AG10803 (cell line): ENCODE measurements around the gene MGAT4D.
"Not testable (repeated sequence)": the region's sequence is repeated elsewhere in the genome, so short reads cannot be mapped to it uniquely, and the experiment has no call there.

Source experiments
- DNase-seq: peaks from one replicate; pipeline ENCODE4 v3.0.0; 2010; ENCODE audit warnings: low read depth
- H3K4me3 ChIP-seq: 2 replicates; pipeline ENCODE4 v1.5.1; 2011; ENCODE audit warnings: mild to moderate bottlenecking, low read length, control low read depth
- TF ChIP-seq, protein P1 (sequence below): conservative IDR thresholded peaks from 2 replicates; pipeline ENCODE4 v1.5.1; 2011; ENCODE audit warnings: mild to moderate bottlenecking, low read length, control low read depth, inconsistent platforms

MGAT4D gene

DNA sequence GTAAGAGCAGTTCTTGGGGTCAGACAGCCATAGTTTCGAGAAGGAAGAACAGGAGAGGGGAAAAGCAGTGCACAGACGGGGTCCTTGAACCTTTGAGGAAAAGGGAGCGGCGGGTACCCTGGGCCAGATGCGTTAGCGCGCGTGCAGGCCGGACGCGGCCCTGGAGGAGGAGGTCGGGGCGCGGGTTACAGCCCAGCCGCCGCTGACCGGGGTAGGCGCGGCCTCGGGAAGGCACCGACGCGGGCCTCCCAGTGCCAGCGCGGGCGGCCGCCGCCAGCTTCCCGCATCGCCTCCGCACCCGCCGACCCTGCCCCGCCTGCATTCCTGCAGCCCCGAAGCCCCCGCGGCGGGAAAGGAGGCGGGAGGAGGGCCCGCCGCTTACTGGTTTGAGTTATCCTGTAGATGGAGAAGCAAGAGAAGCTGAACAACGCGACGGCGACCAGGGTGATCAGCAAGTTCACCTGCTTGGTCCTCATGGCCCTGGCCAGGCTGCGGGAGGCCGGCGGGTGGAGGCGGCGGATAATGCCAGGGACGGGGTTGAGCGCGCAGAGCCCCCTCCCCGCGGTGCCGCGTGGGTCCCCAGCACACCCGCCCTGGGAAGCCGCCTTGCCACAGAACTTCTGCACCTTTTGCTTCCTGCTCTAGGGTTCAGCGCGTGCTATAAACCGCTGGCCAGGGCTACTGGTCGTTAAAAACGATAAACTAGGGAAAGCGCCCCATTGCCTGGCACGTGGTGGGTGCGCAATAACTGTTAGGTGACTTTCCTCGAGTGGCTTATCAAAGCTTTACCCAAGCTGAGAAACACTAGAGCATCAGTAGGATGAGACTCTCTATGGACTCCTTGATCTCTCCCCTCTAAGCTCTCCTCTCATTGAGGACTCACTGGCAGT is at the start of gene MGAT4D:
TSS of gene MGAT4D (minus strand) at position 547 of the 890 bp plus-strand sequence. CDS start at position 476, 71 bp downstream.
- TF ChIP-seq, protein P1, sequence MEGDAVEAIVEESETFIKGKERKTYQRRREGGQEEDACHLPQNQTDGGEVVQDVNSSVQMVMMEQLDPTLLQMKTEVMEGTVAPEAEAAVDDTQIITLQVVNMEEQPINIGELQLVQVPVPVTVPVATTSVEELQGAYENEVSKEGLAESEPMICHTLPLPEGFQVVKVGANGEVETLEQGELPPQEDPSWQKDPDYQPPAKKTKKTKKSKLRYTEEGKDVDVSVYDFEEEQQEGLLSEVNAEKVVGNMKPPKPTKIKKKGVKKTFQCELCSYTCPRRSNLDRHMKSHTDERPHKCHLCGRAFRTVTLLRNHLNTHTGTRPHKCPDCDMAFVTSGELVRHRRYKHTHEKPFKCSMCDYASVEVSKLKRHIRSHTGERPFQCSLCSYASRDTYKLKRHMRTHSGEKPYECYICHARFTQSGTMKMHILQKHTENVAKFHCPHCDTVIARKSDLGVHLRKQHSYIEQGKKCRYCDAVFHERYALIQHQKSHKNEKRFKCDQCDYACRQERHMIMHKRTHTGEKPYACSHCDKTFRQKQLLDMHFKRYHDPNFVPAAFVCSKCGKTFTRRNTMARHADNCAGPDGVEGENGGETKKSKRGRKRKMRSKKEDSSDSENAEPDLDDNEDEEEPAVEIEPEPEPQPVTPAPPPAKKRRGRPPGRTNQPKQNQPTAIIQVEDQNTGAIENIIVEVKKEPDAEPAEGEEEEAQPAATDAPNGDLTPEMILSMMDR, result no peak
- no peak for DNase-seq
- no peak within 1 kb of the TSS for H3K4me3 ChIP-seq

DNA sequence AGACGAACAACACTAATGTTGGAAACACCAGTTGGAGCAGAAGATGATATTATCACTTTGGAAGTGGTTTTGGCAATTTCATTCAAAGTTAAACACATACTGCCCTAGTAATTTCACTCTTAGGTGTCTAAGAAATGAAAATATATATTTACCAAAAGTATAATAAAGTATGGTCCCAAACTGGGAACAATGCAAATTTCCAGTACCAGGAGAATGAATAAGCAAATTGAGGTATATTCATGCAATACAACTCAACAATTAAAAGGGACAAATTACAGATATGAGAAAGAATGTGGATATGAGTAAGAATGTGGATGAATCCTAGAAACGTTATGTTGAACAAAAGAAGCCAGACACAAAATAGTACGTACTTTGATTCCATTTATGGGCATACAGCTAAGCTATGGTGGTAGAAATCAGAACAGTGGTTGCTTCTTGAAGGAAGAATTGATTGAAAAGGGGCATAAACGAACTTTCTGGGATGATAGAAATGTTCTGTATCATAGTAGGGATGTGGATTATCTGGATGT is 35.9 kb upstream of the MGAT4D start:
- TF ChIP-seq, protein P1, result no peak
- peak; percentile 43 for DNase-seq
- H3K4me3 ChIP-seq, result no peak overlapping the region

DNA sequence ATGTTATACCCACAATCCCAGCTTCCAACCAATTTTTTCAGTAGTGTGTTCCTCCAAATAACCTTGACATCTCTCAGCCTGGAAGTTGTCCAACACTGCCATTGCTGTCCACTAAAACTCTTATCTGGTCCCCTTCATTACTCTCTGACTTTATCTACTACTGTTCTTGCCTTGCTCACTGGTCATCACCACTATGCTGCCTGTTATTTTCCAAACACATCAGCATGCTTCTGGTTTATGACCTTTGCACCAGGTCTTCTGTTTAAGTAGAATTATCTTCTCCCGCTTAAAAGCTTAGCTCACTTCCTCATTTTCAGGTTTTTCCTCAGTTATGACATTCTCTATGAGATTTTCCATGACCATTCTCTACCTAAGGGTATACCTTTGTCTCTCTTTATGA is 31.3 kb upstream of the MGAT4D start:
- H3K4me3 ChIP-seq, result no peak overlapping the region
- TF ChIP-seq, protein P1, result no peak

DNA sequence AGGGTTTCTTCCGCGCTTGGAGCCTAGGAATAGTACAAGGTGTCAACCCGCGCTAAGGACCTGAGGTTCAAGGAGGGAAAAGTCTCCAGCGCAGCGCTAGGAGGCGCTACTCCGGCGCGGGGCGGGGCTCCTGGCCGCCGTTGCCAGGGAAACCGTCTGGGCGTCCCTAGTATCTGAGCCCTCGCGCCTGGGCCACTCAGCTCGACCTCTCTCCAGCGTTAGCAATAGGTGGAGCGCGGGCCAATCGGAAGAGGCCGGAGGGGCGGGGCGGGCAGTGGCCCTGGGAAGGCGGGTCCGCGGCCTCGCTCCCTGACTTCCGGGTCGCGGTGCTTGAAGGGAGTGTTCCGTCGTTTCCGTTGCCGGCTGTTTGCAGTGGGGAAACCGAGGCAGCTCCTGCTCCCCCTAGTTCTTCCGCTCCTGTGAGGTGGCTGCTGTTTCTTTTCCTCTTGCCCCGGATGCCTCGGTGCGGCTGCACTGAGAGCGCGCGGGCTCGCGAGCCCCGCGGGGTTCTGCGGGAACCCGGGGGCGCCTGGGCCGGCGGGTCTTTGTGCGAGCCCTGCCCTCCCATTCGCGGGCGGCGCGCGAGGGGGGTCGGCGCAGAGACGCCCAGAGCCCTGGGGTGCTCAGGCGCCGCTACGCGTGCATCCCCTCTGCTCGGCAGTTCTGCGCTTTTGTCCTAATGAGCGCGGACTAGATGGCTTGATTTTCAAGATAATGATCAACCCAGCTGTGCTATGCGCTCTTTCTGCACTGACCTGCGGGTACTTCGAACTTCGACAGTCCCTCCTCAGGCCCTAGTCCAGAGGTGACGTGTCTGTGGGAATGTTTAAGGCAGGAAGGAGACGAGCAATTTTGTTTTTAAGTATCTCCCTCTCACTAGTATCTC is 26.0 kb upstream of the MGAT4D start, which contains the start of gene ELMOD2:
TSS of gene ELMOD2 (plus strand) at position 312 of the 886 bp plus-strand sequence. CDS start 1,261 bp downstream, outside the sequence.
- TF ChIP-seq, protein P1, result peak; percentile 75
- peak within 1 kb of the TSS; percentile 82 for H3K4me3 ChIP-seq
- peak; percentile 96 for DNase-seq

More for the DNA sequence above, 31.3 kb upstream of the MGAT4D start:
- no peak for DNase-seq

DNA sequence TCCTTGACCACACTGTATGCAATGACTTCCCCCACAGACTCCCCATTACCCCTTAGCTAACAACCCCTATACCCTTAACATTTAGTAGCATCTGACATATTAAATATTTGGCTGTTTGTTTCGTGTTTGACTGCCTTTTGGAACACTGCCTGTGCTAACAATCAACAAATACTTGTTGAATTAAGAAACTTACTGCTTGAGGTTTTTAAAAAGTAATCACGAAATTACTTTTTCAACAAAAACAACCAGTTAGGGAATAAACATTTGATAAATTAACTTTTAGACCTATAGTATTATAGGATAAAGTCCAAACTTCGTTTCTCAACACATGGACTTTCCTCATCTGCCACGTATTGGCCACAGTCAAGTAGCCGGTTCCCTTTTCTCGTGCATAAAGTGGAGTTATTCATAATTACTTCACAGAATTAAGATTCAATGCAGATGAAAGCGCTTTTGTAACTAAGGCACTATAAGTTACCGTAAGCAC is 25.3 kb upstream of the MGAT4D start:
- TF ChIP-seq, protein P1, result no peak
- H3K4me3 ChIP-seq, result peak overlapping the region; percentile 82
- no peak for DNase-seq

DNA sequence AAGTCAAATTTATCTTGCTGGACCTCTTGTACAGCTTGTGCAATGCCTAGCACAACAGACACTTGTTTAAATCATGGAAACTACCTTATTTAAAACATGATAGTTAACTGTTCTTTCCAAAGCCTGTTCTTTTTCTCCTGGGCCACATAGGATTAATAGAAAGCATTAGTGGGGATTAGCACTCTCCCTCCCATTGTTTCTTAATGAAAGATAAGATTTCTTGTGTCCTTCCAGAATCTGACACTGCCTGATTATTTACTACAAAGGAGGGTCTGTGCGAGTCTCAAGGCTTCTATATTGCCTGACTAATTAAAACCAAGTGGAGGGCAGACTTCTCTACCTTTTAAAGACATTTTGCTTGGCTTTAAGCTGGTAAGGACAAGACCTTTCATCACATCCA is 17.3 kb upstream of the MGAT4D start:
- TF ChIP-seq, protein P1, result no peak
- DNase-seq, result no peak
- H3K4me3 ChIP-seq, result no peak overlapping the region

DNA sequence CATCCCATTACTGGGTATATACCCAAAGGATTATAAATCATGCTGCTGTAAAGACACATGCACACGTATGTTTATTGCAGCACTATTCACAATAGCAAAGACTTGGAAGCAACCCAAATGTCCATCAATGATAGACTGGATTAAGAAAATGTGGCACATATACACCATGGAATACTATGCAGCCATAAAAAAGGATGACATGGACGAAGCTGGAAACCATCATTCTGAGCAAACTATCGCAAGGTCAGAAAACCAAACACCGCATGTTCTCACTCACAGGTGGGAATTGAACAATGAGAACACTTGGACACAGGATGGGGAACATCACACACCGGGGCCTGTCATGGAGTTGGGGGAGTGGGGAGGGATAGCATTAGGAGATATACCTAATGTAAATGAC is 15.7 kb upstream of the MGAT4D start:
- DNase-seq, H3K4me3 ChIP-seq: not testable (repeated sequence)
